Measurements from ENCODE around the gene IFFO2. TPM values are rescaled to one million over a fixed set of nuclear protein-coding genes. Genes with fewer than 3 reads are reported as not detected.
"Not testable (repeated sequence)": the region's sequence is repeated elsewhere in the genome, so short reads cannot be mapped to it uniquely, and the experiment has no call there.

Gene IFFO2
- total and polyA plus RNA-seq, 4 donors = 7.6 to 18.9 (median 8.3) TPM

- WGBS, 2 donors = 86% methylated on average over 8 of the region's 8 CpGs
- no peaks in the 10 kb centered on the region for H3K27me3 ChIP-seq (ENCODE audit: control insufficient read depth in 3 of 3, insufficient read depth in 3 of 3, low read length in 2 of 3)
- no peak for TF ChIP-seq CTCF (IDR thresholded peaks at IDR 0.05; ENCODE audit: control extremely low read depth, extremely low read depth)
- no peak overlapping the region for H3K27ac ChIP-seq (ENCODE audit: low read depth in 1 of 2, low read length in 1 of 2)
- H3K36me3 ChIP-seq (ENCODE audit: control insufficient read depth in 4 of 4, insufficient read depth in 4 of 4, low read length in 4 of 4) = peaks cover 0 to 4% (median 0%) of the 10 kb centered on the region in 4 donors
- ATAC-seq (ENCODE audit: insufficient read depth, low FRiP score) = no peak
- no peak overlapping the region for H3K4me3 ChIP-seq
- no peak for DNase-seq
- peaks cover 0 to 4% (median 0%) of the 10 kb centered on the region in 5 donors for H3K4me1 ChIP-seq (ENCODE audit: control insufficient read depth in 5 of 5, insufficient read depth in 5 of 5, low read length in 5 of 5)
- H3K9me3 ChIP-seq (ENCODE audit: control insufficient read depth in 4 of 4, insufficient read depth in 3 of 4, low read length in 3 of 4) = no peaks in the 10 kb centered on the region
- no peak overlapping the region for H3K9ac ChIP-seq (ENCODE audit: insufficient read depth in 1 of 2, low read length in 2 of 2)
Observed at GRCh38 chr1:18872071-18872611, 84.3 kb downstream of the IFFO2 start.

GRCh38 chr1:18871401-18872070, 84.9 kb downstream of the IFFO2 start:
- no peaks in the 10 kb centered on the region for H3K27me3 ChIP-seq (ENCODE audit: control insufficient read depth in 3 of 3, insufficient read depth in 3 of 3, low read length in 2 of 3)
- peaks cover 0 to 4% (median 0%) of the 10 kb centered on the region in 4 donors for H3K36me3 ChIP-seq (ENCODE audit: control insufficient read depth in 4 of 4, insufficient read depth in 4 of 4, low read length in 4 of 4)
- ATAC-seq (ENCODE audit: insufficient read depth, low FRiP score) (no peak), DNase-seq (no peak)
- no peak for TF ChIP-seq CTCF (IDR thresholded peaks at IDR 0.05; ENCODE audit: control extremely low read depth, extremely low read depth)
- WGBS, 2 donors = 82 to 91% methylated on average over 7 of the region's 7 CpGs
- no peak overlapping the region for H3K27ac ChIP-seq (ENCODE audit: low read depth in 1 of 2, low read length in 1 of 2)
- no peak overlapping the region for H3K4me3 ChIP-seq
- H3K9ac ChIP-seq (ENCODE audit: insufficient read depth in 1 of 2, low read length in 2 of 2) = no peak overlapping the region
- no peaks in the 10 kb centered on the region for H3K9me3 ChIP-seq (ENCODE audit: control insufficient read depth in 4 of 4, insufficient read depth in 3 of 4, low read length in 3 of 4)
- H3K4me1 ChIP-seq (ENCODE audit: control insufficient read depth in 5 of 5, insufficient read depth in 5 of 5, low read length in 5 of 5) = peaks cover 0 to 4% (median 0%) of the 10 kb centered on the region in 5 donors

- no peak for TF ChIP-seq CTCF (IDR thresholded peaks at IDR 0.05; ENCODE audit: control extremely low read depth, extremely low read depth)
- H3K9me3 ChIP-seq (ENCODE audit: control insufficient read depth in 4 of 4, insufficient read depth in 3 of 4, low read length in 3 of 4) = no peaks in the 10 kb centered on the region
- DNase-seq (no peak), ATAC-seq (ENCODE audit: insufficient read depth, low FRiP score) (no peak)
- no peak overlapping the region for H3K9ac ChIP-seq (ENCODE audit: insufficient read depth in 1 of 2, low read length in 2 of 2)
- peaks cover 0 to 4% (median 0%) of the 10 kb centered on the region in 5 donors for H3K4me1 ChIP-seq (ENCODE audit: control insufficient read depth in 5 of 5, insufficient read depth in 5 of 5, low read length in 5 of 5)
- H3K4me3 ChIP-seq = no peak overlapping the region
- H3K27me3 ChIP-seq (ENCODE audit: control insufficient read depth in 3 of 3, insufficient read depth in 3 of 3, low read length in 2 of 3) = no peaks in the 10 kb centered on the region
- H3K36me3 ChIP-seq (ENCODE audit: control insufficient read depth in 4 of 4, insufficient read depth in 4 of 4, low read length in 4 of 4) = peaks cover 0 to 4% (median 0%) of the 10 kb centered on the region in 4 donors
- WGBS, 2 donors = 78 to 87% methylated on average over 10 of the region's 10 CpGs
- H3K27ac ChIP-seq (ENCODE audit: low read depth in 1 of 2, low read length in 1 of 2) = no peak overlapping the region
Observed at GRCh38 chr1:18870957-18871356, 85.5 kb downstream of the IFFO2 start.

DNA sequence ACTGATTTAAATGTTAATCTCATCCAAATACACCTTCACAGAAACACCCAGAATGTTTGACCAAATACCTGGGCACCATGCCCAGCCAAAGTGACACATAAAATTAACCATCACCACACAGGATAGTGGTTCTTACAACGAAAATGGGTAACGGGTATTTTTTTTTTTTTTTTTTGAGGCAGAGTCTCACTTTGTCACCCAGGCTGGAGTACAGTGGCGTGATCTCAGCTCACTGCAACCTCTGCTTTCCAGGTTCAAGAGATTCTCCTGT, 85.9 kb downstream of the IFFO2 start:
- not testable (repeated sequence) for H3K36me3 ChIP-seq (ENCODE audit: control insufficient read depth in 4 of 4, insufficient read depth in 4 of 4, low read length in 4 of 4); ATAC-seq (ENCODE audit: insufficient read depth, low FRiP score); H3K9me3 ChIP-seq (ENCODE audit: control insufficient read depth in 4 of 4, insufficient read depth in 3 of 4, low read length in 3 of 4); H3K27me3 ChIP-seq (ENCODE audit: control insufficient read depth in 3 of 3, insufficient read depth in 3 of 3, low read length in 2 of 3); H3K4me1 ChIP-seq (ENCODE audit: control insufficient read depth in 5 of 5, insufficient read depth in 5 of 5, low read length in 5 of 5); H3K9ac ChIP-seq (ENCODE audit: insufficient read depth in 1 of 2, low read length in 2 of 2); H3K4me3 ChIP-seq; H3K27ac ChIP-seq (ENCODE audit: low read depth in 1 of 2, low read length in 1 of 2); DNase-seq
- WGBS, 2 donors = 63 to 69% methylated on average over 3 of the region's 3 CpGs

All from lung (tissue), 12 donors.